Tibial nerve (tissue), 3 donors: ENCODE measurements around the gene BMERB1.

Experiments
- CTCF ChIP-seq, 5 experiments: fragments of 200-600 bp in 3 of 5; fragments of 450-650 bp in 2 of 5; sonication (generic) in 3 of 5; IDR thresholded peaks; one replicate each; pipeline ENCODE4 v1.5.1; 2016 to 2019; ENCODE audit warnings: antibody characterized with exemption in 5 of 5, mild to moderate bottlenecking in 3 of 5, moderate library complexity in 2 of 5
- POLR2A ChIP-seq, 2 donors: fragments of 450-650 bp; IDR thresholded peaks; one replicate each; pipeline ENCODE4 v1.6.1; 2017; ENCODE audit warnings: antibody characterized with exemption in 2 of 2, mild to moderate bottlenecking in 2 of 2, moderate library complexity in 2 of 2

- TF ChIP-seq CTCF (IDR thresholded peaks at IDR 0.05): no peak
- no peak for TF ChIP-seq POLR2A (IDR thresholded peaks at IDR 0.05)
These were observed 23.0 kb downstream of the BMERB1 start for GRCh38 chr16:15457400-15457799.
